GM12892 (cell line): ENCODE results near the gene EOLA1.
"Not testable (repeated sequence)": the region's sequence is repeated elsewhere in the genome, so short reads cannot be mapped to it uniquely, and the experiment has no call there.

Experiments used
- POLR2A ChIP-seq: IDR thresholded peaks from 2 replicates; pipeline ENCODE4 v1.6.1; 2011; ENCODE audit warnings: low read depth, low read length, control low read depth
- POLR2AphosphoS5 ChIP-seq: IDR thresholded peaks from 2 replicates; pipeline ENCODE4 v1.6.1; 2011; ENCODE audit warnings: low read depth, low read length, control low read depth
- TAF1 ChIP-seq: IDR thresholded peaks from 2 replicates; pipeline ENCODE4 v1.6.1; 2011; ENCODE audit warnings: low read depth, mild to moderate bottlenecking, control low read depth, low read length, borderline replicate concordance

GRCh38 chrX:149551245-149551938 is 10.6 kb downstream of the EOLA1 start:
- TF ChIP-seq POLR2AphosphoS5, POLR2A, TAF1: not testable (repeated sequence)
